ENCODE results near the gene UBTF. TPM values are rescaled to one million over a fixed set of nuclear protein-coding genes. Genes with fewer than 3 reads are reported as not detected.

UBTF gene
- total and polyA plus RNA-seq, 9 of the 15 experiments (the other 6 are each of a cell fraction or from before 2014, with no cell fraction given): 1.2 to 113 (median 83.6) TPM

DNA sequence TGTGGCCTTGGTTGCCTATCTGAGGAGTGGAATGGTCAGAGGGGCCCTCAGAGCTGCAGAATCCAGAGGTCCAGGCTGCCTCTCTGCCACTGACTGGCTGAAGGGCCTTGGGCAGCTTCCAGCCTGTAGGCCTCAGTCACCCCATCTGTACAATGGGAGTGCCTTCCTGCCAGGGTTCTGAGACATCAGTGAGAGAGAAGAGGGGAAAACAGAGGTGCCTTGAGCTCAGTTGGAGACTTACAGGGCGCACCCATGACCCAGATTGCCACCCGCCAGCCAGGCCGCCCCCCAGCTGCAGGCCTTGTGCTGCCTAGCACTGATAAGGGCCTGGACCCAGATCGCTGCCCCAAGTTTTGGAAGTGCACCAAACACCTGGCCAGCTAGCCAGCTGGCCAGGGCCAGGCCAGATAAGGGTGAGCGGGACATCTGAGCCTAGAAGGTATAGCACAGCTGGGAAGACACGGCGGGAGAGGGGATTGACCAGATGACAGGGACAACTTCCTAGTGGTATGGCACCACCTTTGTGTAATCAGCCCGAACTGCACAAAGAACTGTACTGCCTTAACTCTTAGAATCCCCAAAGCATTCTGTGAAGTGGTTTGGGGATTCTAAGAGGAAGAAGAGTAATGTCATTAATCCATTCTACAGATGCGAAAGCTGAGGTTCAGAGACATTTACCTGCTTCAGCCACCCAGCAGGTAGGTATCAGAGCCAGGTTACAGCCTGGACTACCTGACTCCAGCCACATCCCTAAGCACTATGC lies 47.1 kb upstream of the UBTF start (continued):
- TF ChIP-seq, protein P1, sequence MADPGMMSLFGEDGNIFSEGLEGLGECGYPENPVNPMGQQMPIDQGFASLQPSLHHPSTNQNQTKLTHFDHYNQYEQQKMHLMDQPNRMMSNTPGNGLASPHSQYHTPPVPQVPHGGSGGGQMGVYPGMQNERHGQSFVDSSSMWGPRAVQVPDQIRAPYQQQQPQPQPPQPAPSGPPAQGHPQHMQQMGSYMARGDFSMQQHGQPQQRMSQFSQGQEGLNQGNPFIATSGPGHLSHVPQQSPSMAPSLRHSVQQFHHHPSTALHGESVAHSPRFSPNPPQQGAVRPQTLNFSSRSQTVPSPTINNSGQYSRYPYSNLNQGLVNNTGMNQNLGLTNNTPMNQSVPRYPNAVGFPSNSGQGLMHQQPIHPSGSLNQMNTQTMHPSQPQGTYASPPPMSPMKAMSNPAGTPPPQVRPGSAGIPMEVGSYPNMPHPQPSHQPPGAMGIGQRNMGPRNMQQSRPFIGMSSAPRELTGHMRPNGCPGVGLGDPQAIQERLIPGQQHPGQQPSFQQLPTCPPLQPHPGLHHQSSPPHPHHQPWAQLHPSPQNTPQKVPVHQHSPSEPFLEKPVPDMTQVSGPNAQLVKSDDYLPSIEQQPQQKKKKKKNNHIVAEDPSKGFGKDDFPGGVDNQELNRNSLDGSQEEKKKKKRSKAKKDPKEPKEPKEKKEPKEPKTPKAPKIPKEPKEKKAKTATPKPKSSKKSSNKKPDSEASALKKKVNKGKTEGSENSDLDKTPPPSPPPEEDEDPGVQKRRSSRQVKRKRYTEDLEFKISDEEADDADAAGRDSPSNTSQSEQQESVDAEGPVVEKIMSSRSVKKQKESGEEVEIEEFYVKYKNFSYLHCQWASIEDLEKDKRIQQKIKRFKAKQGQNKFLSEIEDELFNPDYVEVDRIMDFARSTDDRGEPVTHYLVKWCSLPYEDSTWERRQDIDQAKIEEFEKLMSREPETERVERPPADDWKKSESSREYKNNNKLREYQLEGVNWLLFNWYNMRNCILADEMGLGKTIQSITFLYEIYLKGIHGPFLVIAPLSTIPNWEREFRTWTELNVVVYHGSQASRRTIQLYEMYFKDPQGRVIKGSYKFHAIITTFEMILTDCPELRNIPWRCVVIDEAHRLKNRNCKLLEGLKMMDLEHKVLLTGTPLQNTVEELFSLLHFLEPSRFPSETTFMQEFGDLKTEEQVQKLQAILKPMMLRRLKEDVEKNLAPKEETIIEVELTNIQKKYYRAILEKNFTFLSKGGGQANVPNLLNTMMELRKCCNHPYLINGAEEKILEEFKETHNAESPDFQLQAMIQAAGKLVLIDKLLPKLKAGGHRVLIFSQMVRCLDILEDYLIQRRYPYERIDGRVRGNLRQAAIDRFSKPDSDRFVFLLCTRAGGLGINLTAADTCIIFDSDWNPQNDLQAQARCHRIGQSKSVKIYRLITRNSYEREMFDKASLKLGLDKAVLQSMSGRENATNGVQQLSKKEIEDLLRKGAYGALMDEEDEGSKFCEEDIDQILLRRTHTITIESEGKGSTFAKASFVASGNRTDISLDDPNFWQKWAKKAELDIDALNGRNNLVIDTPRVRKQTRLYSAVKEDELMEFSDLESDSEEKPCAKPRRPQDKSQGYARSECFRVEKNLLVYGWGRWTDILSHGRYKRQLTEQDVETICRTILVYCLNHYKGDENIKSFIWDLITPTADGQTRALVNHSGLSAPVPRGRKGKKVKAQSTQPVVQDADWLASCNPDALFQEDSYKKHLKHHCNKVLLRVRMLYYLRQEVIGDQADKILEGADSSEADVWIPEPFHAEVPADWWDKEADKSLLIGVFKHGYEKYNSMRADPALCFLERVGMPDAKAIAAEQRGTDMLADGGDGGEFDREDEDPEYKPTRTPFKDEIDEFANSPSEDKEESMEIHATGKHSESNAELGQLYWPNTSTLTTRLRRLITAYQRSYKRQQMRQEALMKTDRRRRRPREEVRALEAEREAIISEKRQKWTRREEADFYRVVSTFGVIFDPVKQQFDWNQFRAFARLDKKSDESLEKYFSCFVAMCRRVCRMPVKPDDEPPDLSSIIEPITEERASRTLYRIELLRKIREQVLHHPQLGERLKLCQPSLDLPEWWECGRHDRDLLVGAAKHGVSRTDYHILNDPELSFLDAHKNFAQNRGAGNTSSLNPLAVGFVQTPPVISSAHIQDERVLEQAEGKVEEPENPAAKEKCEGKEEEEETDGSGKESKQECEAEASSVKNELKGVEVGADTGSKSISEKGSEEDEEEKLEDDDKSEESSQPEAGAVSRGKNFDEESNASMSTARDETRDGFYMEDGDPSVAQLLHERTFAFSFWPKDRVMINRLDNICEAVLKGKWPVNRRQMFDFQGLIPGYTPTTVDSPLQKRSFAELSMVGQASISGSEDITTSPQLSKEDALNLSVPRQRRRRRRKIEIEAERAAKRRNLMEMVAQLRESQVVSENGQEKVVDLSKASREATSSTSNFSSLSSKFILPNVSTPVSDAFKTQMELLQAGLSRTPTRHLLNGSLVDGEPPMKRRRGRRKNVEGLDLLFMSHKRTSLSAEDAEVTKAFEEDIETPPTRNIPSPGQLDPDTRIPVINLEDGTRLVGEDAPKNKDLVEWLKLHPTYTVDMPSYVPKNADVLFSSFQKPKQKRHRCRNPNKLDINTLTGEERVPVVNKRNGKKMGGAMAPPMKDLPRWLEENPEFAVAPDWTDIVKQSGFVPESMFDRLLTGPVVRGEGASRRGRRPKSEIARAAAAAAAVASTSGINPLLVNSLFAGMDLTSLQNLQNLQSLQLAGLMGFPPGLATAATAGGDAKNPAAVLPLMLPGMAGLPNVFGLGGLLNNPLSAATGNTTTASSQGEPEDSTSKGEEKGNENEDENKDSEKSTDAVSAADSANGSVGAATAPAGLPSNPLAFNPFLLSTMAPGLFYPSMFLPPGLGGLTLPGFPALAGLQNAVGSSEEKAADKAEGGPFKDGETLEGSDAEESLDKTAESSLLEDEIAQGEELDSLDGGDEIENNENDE (IDR thresholded peaks at IDR 0.05; ENCODE audit: low read depth, low read length): no peak
- no peak for TF ChIP-seq PHTF2 (CRISPR knock-in tag; IDR thresholded peaks at IDR 0.05)
- no peak for TF ChIP-seq ZNF695 (CRISPR knock-in tag; IDR thresholded peaks at IDR 0.05)
- TF ChIP-seq EZH2 (IDR thresholded peaks at IDR 0.05; ENCODE audit: borderline replicate concordance, low read depth, low read length): no peak
- peak; percentile 99 for TF ChIP-seq DMBX1 (CRISPR knock-in tag; IDR thresholded peaks at IDR 0.05; ENCODE audit: borderline replicate concordance)
- TF ChIP-seq MIER1 (IDR thresholded peaks at IDR 0.05; ENCODE audit: low read depth): 0 out of 2 replicates have a peak, but pooled peaks have one; percentile 66
- TF ChIP-seq GABPA (tag; conservative IDR thresholded peaks at IDR 0.05; ENCODE audit: low read depth): no peak
- TF ChIP-seq, protein P2, sequence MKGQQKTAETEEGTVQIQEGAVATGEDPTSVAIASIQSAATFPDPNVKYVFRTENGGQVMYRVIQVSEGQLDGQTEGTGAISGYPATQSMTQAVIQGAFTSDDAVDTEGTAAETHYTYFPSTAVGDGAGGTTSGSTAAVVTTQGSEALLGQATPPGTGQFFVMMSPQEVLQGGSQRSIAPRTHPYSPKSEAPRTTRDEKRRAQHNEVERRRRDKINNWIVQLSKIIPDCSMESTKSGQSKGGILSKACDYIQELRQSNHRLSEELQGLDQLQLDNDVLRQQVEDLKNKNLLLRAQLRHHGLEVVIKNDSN (CRISPR knock-in tag; IDR thresholded peaks at IDR 0.05): no peak
- TF ChIP-seq PCBP1 (IDR thresholded peaks at IDR 0.05; ENCODE audit: low read depth, low read length, poor library complexity, severe bottlenecking): peak; percentile 97
- no peak for TF ChIP-seq PRMT5 (CRISPR knock-in tag; IDR thresholded peaks at IDR 0.05)
- TF ChIP-seq ARID1B (IDR thresholded peaks at IDR 0.05): peak; percentile 99
- TF ChIP-seq SRSF9 (IDR thresholded peaks at IDR 0.05; ENCODE audit: borderline replicate concordance, low read depth, low read length): no peak
- TF ChIP-seq U2AF2 (optimal IDR thresholded peaks at IDR 0.05; ENCODE audit: low read depth, low read length): no peak
- no peak for TF ChIP-seq ERF (CRISPR knock-in tag; IDR thresholded peaks at IDR 0.05)
- TF ChIP-seq ZNF717 (CRISPR knock-in tag; IDR thresholded peaks at IDR 0.05): no peak

All from K562 (cell line).